GM11168 (cell line): ENCODE measurements around the gene MINDY4.

Source experiments
- in situ Hi-C: fragments of 300-500 bp; cut with MboI; formaldehyde crosslinking; loops from one replicate; pipeline ENCODE4 v1.12.0; 2022; ENCODE audit warnings: low sequenced_read_pairs; ENCODE audit not compliant: unreplicated experiment

MINDY4 gene

DNA sequence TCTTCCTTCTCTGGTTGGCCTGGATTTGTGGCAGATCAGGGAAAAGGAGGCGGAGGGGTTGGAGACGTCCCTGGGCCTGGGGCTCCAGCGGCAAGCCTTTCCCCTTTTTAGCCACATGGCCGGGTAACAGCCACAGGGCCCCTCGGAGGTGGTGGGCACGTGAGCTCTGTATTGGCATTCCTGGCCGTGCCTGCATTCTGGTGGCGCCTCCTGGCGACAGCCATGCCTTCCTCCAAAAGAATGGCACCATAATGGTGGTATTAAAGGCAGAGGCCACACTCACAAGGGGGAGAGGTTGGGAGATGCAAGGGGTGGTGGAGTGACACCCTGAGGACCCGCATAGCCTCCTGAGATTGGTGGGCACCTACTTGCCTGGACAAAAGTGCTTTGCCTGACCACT, 137.5 kb downstream of the MINDY4 start:
- in situ Hi-C loops, result no loop called here

DNA sequence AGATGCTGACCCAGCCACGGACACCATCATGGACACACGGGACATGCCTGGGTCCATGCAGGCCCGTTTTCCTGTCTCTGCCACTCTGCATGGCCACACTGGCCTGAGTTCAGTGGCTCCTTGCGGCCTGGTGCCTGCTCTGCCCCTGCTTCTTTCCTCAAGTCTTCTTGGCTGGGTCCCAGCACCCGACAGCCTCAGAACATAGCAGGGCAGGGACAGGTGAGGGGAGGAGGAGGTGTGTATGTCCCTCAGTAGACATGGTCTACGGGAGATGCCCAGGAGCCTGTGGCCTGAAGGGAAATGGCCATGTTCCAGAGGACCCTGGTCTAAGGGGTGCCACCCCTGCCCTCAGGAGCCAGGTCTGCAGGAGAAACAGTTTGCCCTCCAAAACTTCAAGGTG, 138.2 kb downstream of the MINDY4 start:
- in situ Hi-C loops, result no loop called here

DNA sequence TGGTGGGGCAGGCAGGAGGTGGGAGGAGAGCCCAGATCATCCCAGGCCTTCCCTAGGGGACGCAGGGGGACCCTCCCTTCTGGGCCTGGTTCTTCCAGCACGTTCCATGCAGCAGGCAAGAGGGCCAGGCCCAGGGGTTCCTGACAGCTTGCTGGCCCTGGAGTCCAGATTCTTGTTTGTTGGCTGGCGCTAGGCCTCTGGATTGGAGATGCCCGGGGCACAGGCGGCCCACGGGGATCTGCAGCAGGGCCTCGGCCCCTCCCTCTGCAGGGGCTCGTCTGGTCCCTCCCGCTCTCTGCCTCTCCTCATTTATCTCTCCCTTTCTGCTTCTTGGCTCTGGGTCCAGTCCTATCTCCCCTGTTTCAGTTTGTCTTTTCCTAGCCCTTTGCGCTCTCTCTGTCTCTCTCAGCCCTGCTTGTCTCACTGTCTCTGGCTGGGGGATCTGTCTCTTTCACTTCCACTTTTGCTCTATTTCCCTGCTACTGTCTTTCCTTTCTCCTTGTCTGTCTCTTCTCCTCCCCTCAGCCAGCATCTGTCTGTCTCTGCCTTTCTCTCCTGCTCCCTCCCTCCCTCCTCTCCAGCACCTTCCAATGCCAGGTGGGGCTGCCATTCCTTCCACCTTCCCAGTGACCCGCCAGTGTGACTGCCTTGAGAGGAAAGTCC, 139.3 kb downstream of the MINDY4 start:
- in situ Hi-C loops, result no loop called here

DNA sequence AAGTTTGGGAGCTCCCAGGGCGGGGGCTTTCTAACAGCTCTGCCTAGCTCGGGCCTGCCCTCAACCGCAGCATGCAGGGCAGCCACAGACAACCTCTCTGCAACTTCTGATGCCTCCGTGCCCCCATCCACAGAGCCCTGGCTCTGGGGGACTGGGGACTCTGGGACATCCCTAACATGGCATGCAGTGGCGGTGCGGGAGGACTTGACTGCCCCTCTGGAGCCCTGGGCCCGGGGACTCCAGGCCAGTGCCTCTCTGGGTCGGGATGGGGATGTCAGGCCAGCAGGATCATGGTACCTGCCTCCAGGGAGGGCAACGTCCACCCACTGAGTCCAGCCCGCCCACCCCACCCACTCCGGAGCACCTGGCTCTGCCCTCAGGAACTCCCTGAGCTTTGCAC, 139.9 kb downstream of the MINDY4 start:
- in situ Hi-C loops, result no loop called here

DNA sequence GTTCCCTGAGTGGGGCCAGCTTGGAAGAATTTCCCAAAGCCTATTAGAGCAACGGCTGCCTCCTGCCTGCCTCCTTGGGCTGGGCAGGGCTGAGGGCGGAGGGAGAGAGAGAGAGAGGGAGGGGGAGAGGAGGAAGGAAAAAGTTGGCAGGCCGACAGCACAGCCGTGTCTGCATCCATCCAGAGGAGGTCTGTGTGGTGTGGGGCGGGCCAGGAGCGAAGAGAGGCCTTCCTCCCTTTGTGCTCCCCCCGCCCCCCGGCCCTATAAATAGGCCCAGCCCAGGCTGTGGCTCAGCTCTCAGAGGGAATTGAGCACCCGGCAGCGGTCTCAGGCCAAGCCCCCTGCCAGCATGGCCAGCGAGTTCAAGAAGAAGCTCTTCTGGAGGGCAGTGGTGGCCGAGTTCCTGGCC, 140.3 kb downstream of the MINDY4 start, which contains the start of gene AQP1:
Gene AQP1 (plus strand): TSS at position 293 of the 409 bp plus-strand sequence. CDS start 57 bp downstream, at position 350.
- in situ Hi-C loops, result no loop called here

DNA sequence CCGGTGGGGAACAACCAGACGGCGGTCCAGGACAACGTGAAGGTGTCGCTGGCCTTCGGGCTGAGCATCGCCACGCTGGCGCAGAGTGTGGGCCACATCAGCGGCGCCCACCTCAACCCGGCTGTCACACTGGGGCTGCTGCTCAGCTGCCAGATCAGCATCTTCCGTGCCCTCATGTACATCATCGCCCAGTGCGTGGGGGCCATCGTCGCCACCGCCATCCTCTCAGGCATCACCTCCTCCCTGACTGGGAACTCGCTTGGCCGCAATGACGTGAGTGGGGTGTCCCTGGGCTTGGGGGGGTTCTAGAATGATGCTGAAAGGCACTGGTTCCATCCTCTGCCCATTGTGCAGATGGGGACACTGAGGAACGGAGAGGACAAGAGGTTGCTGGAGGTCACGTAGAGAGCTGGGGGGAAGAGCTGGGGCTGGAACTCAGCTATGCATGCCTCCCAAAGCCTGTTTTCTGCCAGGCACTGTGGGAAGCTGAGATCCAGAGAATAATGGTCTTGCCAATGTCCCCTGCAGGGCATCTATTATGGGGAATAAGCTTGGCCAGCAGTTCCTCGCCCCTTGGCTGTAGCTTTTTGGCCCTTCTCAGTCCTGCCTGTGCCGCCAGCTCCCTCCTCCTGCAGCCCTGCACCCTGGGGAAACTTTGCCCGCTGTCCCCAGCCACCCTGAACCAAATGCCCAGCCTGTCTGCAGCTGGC, 141.0 kb downstream of the MINDY4 start:
- in situ Hi-C loops, result no loop called here

DNA sequence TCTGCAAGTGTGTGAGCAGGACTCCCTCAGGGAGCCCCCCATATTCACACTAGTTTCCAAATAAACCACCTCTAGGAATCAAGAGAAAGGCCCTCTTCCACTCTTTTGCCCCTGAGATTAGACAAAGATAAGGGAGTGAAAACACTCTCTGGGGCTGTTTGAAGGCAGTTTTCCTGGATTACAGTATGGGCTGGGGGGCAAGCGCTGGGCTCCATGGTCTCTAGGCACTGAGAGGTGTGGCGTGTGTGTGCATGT, 141.4 kb downstream of the MINDY4 start:
- in situ Hi-C loops, result no loop called here

DNA sequence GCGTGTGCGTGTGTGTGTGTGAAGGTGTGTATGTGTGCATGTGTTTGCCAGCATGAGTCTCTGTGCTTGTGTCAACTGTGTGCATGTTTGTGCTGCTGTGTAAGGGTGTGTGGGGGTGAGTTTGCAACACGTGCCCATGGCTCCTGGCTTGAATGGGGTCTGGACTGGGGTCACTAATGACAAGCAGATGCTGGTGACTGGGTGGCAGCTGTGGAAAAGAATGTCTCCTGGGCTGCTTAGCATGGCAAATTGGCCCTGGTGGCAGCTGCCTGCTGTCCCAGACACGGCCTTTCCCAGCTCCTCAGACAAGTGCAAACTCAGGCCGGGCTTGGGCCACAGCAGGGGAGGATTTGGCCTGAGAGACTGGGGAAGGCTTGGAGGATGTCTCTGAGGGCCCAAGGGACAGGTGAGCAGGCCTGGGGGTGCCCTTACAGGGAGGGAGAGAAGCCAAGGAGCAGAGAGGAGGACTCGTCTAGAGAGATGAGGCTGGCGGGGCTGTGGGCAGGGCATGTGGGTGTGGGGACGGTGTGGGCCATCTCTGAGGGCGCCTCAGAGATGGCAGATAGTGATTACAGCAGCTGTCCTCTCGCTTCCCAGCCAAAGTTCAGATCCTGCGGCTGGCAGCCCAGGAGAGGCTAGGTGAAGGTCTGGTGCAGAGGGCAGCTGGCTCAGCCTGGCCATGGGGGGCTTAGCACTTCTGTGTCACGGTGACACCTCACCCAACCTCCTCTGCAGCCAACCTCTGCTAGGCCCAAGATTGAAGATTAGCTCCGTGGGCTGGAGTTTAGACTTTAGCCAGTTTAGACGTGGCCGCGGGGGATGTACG, 142.0 kb downstream of the MINDY4 start:
- in situ Hi-C loops, result no loop called here

DNA sequence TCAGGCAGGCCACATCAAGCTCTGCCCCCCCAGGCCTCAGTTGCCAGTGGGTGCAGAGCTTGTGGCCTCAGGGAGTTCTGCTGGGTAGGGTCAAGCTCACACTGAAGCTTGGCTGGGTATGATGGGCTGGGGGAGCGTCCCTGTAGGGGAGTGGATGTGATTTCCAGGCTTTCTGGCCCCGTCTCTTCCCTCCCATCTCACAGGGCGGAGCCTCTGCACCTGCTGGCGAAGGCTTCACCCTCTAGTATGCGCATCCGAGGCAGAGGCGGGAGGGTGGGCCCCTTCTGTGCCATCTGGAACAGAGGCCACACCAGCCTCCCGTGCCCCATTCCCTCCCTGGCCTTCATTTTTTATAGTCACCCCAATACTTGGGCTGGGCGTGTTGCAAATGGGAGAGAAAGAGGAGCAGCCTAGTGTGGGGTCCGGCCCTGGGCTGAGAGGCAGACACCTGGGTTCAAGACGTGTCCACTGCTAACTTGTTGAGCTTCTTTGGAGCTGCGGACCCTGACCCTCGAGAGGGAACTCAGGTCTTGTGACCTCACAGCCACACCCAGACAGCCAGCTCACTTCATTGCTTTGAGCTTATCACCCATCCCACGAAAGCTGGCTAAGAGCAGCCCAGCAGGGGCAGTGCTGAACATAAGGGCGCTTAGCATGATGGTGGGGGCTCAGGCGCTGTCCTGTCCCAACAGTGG, 142.8 kb downstream of the MINDY4 start:
- in situ Hi-C loops, result no loop called here

DNA sequence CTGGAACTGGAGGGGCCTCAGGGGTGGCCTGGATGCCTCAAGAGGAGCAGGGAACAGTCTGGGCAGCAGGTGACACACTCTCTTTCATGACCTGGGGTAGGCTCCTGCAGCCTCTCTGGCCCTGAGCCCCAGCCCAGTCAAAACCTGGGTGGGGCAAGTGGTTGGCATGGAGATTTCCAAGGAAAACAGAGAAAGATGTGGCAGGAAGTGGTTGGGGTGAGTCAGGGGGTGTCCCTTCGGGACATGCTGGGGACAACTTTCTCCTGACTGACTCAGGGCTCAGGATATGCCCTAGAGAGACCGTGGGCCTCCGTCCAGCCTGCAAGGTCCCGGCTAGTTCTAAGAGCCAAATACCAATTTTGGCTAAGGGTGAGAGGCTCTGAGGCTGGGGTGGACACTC, 143.4 kb downstream of the MINDY4 start:
- in situ Hi-C loops, result no loop called here

DNA sequence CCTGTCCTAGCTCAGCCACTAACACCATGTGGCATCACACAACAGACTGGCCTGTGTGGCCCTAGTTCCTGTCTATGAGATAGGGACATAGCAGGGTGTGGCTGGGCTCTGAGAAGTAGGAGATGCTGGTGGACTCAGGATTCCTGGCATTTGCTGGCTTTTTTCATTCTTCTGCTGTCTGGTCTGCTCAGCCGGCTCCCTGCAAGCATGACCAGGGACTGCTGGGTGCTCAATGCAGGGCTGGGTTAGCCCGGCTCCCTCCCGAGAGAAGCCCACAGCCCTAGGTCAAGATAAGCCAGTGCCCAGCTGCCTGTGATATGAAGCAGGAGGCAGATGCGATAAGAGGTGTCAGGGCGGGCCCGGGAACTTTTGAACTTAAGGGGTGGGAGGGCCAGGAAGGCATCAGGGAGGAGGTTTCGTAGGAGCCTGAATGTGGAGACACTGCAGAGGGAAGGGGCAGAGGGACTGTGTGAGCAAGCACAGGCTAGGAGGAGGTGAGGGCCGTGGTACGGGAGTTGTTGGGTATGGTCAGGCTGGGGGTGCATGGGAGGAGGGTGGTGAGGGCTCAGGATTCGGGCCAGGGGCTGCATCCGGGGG, 143.9 kb downstream of the MINDY4 start:
- in situ Hi-C loops, result no loop called here

DNA sequence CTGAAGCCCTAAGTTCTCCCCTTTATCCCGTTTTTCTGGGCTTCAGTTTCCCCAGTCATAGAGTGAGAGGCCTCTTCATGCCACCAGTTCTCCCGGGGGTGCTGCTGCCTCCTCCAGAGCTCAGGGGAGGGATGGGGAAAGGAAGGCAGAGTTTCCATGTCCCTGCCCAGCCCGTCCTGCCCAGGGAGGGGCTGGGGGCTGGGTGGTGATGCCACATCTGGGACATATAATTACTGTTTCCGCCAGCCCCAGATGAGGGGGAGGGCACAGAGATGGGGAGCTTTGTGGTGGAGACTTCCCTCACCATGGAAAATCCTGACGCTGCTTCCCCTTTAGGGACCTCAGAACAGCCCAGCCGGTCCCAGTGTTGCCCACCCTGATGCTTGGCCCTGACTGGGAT, 144.5 kb downstream of the MINDY4 start:
- in situ Hi-C loops, result no loop called here

DNA sequence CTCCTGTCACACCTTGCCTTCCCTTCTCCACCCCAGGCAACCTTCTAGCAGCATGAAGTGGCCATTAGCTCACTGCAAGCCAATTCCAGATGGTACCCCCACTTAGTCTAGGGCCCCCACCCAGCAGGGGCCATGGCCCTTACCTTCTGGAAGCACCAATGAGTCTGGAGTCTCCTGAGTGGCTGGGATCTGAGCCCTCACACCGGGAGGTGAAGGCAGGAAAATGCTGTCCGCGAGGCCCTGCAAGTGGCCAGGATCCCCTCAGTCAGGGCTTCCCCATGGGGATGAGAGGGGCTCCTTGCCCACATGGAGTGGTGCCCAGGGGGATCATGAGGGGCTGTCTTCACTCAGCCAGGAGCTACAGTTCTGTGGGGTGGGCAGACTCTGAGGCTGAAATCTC, 145.0 kb downstream of the MINDY4 start:
- in situ Hi-C loops, result no loop called here

DNA sequence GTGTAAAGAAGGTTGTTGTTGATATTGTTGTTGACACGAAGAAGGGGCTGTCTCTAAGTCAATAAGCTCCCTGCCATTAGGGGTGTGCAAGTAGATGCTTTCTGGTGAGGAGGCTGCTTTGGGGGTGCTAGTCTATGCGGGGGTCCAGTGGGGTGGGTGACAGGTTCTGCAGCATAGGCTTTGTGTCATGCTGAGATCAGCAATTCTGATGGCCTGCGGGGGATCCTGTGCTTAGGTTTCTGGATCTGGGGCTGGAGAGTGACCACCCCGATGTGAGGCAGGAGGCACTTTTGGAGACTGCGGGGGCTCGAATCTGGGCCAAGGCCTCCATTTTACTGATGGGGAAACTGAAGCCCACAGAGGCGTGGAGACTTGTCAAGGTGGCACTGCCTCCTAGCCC, 145.6 kb downstream of the MINDY4 start:
- in situ Hi-C loops, result no loop called here

DNA sequence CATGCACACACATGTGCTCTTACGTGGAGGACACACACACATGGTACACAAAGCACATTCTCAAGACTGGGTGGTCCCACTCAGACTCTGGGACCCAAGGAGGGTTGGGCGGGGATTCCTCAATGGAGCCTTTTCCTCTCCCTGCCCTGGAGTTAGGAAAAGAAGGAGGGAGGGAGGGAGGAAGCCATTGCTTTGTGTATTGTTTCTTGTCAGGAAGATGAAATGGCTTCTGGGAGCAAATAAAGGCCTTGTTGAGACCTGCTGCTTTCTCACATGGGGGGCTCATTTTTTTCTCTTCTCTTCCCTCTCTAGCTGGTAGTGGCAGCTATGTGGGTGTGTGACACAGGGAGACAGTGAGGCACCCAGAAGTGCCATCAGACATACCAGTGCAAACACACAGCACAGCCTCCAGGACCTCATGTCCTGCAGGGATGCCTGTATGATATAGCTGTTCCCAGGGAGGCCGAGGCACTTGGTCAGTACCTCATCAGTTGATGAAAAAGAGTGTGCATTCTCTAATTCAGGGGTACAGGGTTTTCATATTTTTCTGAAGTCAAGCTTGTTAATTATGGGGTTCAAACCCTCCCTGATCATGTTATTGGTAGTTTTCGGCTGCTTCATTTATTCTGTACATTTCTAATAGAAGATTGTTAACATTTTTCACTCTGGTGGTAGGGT, 146.1 kb downstream of the MINDY4 start:
- in situ Hi-C loops, result no loop called here

DNA sequence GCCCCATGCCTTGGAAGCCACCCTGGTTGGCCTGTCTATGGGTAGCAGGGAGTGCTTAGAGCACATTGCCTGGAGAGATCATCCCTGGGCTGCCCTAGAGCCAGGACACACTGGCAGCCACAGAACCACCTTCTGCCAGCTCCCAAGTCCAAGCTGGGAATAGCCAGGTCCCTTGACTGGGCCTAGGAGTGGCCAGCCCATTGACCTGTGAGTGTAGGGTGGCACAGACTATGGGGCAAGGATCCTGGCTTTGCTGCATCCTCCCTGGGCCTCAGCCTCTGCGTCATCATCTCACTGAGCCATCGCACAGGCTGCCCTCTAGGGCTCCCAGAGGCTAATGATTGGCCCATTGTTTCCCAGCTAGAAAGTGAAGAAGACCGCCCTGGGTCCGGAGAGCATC, 147.5 kb downstream of the MINDY4 start:
- in situ Hi-C loops, result no loop called here

DNA sequence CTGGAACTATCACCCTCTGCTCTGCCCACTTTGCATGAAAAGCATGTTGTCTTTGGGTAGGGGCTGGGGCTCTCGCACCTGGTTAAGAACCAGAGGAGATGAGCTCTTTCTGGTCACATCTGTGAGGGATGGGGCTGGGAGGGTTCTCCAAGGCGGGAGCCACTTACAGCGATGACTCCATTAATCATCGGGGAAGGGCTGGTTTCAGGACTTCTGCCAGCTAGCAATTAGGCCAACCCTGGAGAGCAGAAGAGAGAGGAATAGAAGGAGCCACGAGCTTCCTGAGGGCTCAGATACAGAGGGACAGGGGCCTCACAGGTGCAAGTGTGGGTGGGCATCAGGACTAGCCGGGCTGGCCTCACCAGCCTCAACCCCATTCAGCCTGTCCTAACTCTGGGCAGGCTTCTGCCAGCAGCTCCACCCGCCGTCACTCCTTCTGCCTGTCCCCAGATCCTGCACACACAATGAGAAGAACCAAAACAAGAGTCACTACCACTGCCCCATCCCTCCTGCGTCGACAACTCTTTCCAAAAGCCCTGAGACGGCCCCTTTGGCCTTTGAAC, 148.9 kb downstream of the MINDY4 start:
- in situ Hi-C loops, result no loop called here

DNA sequence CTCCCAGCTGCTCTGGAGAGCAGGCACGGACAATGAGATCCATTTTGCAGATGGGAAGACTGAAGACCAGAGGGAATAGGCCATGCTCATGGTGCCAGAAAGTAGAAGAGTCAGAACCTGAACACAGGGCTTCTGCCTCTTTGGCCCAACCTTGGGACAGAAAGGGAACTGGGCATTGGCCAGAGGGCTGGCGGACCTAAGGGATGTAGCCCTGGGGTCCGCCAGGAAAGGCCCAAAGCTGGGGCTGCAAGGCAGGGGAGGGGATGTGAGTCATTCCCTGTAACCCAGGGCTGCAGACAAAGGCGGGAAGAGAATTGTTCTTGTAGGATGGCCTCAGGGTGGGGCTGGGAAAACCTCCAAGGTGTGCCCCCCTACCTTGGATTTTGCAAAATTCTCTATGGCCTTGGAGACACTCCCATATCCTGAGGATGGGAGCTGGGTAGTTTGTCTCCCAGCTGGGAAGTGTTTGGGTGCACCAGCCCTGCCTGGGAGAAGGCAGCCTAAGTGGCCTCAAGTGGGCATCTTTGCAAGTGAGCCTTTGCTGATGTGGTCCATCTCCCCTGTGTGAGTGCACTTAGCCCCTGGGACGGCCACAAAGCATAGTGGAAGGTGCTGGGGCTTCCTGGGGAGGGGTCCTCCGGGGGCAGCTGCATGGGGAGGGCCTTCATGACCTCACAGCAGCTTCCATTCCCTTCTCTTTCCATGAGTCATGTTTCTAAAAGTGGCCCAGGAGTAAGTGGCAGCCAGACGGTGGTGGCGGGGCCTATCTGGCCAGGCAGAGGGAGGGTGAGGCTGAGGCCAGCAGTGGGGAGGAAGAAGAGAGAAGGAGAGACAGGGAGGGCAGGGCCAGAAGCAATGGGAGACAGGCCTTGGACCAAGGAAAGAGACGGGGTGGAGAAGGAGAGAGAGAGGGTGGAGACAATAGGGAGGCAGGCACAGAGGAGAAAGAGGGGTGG, 149.6 kb downstream of the MINDY4 start:
- in situ Hi-C loops, result no loop called here
